Stimulated activated naive B cell treated with anti-CD40 and anti-IgM and Interleukin-4, amounts not matched to agents 10 μg/mL and 1 μg/mL and 100 μg/mL, for 72 hours (primary cell): ENCODE data around the gene FFAR2.
A peak's percentile ranks its signal among the peaks of the same experiment; 100 is the strongest.
"Not testable (repeated sequence)": the region's sequence is repeated elsewhere in the genome, so short reads cannot be mapped to it uniquely, and the experiment has no call there.

Experiments
- ATAC-seq, 2 donors: fragments of 150-1000 bp; cut with Tn5 transposase; replicated peaks; 2 replicates each; pipeline ENCODE4 v1.10.0; 2021; ENCODE audit warnings: moderate library complexity in 1 of 2
- DNase-seq: peaks from one replicate; pipeline ENCODE4 v3.0.0; 2021
- H3K27ac Mint-ChIP-seq: one replicate; pipeline ENCODE4 v1.8.0; 2022; ENCODE audit warnings: mild to moderate bottlenecking, mixed read lengths
- H3K27me3 Mint-ChIP-seq, 2 donors: one replicate each; pipeline ENCODE4 v1.8.0; 2022; ENCODE audit warnings: mixed read lengths in 2 of 2
- H3K36me3 Mint-ChIP-seq, 2 donors: one replicate each; pipeline ENCODE4 v1.8.0; 2022; ENCODE audit warnings: mixed read lengths in 2 of 2, mild to moderate bottlenecking in 1 of 2
- H3K4me1 Mint-ChIP-seq, 2 donors: one replicate each; pipeline ENCODE4 v1.8.0; 2022; ENCODE audit warnings: mixed read lengths in 2 of 2, mild to moderate bottlenecking in 1 of 2
- H3K4me3 Mint-ChIP-seq, 2 donors: one replicate each; pipeline ENCODE4 v1.8.0; 2022; ENCODE audit warnings: mild to moderate bottlenecking in 2 of 2, mixed read lengths in 2 of 2, moderate library complexity in 1 of 2
- H3K9me3 Mint-ChIP-seq, 2 donors: one replicate each; pipeline ENCODE4 v1.8.0; 2022; ENCODE audit warnings: mixed read lengths in 2 of 2, mild to moderate bottlenecking in 1 of 2

FFAR2 gene

GRCh38 chr19:35455616-35456201 is 7.7 kb downstream of the FFAR2 start:
- H3K9me3 Mint-ChIP-seq = no peaks in the 10 kb centered on the region
- H3K36me3 Mint-ChIP-seq = peaks cover 0 to 1% of the 10 kb centered on the region in 2 donors
- DNase-seq (no peak), ATAC-seq (no peak)
- no peaks in the 10 kb centered on the region for H3K27me3 Mint-ChIP-seq
- no peak overlapping the region for H3K27ac Mint-ChIP-seq
- H3K4me1 Mint-ChIP-seq = peaks cover 54 to 79% of the 10 kb centered on the region in 2 donors
- no peak overlapping the region for H3K4me3 Mint-ChIP-seq

- Mint-ChIP-seq H3K36me3 (peaks cover 0 to 2% of the 10 kb centered on the region in 2 donors), H3K4me1 (peaks cover 47 to 75% of the 10 kb centered on the region in 2 donors), H3K9me3 (no peaks in the 10 kb centered on the region), H3K27me3 (no peaks in the 10 kb centered on the region), H3K27ac (peak overlapping the region; percentile 21), H3K4me3 (peak overlapping the region; percentile 11 to 15)
- DNase-seq = no peak
- peak; percentile 41 to 45 for ATAC-seq
Measured at GRCh38 chr19:35457173-35457572, 9.1 kb downstream of the FFAR2 start.

DNA sequence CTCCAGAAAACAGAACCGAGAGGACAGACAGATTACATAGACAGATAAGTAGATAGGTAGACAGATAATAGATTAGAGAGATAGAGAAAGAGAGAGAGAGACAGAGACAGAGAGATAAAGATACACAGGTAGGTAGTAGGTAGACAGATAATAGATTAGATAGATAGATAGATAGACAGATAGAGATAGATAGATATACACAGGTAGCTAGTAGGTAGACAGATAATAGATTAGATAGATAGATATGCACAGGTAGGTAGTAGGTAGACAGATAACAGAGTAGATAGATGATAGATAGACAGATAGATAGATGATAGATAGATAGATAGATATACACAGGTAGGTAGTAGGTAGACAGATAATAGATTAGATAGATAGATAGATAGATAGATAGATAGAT is 10.1 kb downstream of the FFAR2 start:
- no peak for DNase-seq
- H3K4me3 Mint-ChIP-seq = peak overlapping the region; percentile 1 to 57
- no peaks in the 10 kb centered on the region for H3K27me3 Mint-ChIP-seq
- no peaks in the 10 kb centered on the region for H3K9me3 Mint-ChIP-seq
- ATAC-seq = no peak
- H3K4me1 Mint-ChIP-seq = peaks cover 55 to 79% of the 10 kb centered on the region in 2 donors
- H3K27ac Mint-ChIP-seq = peak overlapping the region; percentile 62
- peaks cover 0 to 2% of the 10 kb centered on the region in 2 donors for H3K36me3 Mint-ChIP-seq

DNA sequence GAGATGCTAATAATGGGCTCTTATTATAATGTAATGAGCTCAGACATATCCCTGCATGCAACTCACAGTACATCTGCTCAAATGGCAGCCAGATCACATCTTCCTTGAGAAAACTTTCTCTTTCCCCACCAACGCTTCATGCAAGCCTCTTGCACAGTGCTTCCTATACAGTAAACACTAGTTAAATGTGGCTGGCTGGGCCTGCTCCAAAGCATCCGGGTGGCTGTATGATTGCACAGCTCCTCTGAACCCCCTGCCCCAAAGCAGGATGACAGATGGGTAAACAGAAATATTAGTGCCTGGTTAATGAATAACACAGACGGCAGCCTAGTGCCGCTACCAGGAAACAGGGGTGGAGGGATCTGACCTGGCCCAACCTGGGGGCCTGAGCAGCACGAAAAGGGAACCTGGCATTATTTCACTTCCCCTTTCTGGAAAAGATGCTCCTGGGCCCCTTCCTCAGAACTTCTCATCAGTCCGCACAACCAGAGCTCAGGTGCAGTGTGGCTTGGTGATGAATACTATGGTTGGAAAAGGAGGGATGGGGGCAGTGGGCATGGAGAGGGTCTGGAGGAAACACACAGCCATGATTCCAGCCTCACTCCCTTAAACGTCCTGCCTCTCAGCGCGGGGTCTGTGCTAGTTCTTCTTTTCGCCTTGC is 10.8 kb downstream of the FFAR2 start:
- peak overlapping the region; percentile 65 to 71 for H3K4me3 Mint-ChIP-seq
- H3K27me3 Mint-ChIP-seq = no peaks in the 10 kb centered on the region
- H3K4me1 Mint-ChIP-seq = peaks cover 61 to 86% of the 10 kb centered on the region in 2 donors
- peak; percentile 62 to 69 for ATAC-seq
- peak overlapping the region; percentile 66 for H3K27ac Mint-ChIP-seq
- DNase-seq = peak; percentile 66
- H3K36me3 Mint-ChIP-seq = peaks cover 0 to 2% of the 10 kb centered on the region in 2 donors
- no peaks in the 10 kb centered on the region for H3K9me3 Mint-ChIP-seq

- Mint-ChIP-seq H3K27me3 (no peaks in the 10 kb centered on the region), H3K36me3 (peaks cover 0 to 2% of the 10 kb centered on the region in 2 donors), H3K27ac (peak overlapping the region; percentile 66), H3K4me3 (peak overlapping the region; percentile 65 to 71), H3K4me1 (peaks cover 63 to 85% of the 10 kb centered on the region in 2 donors), H3K9me3 (no peaks in the 10 kb centered on the region)
- ATAC-seq (no peak), DNase-seq (no peak)
Measured at GRCh38 chr19:35459414-35460082, 11.5 kb downstream of the FFAR2 start.

- peaks cover 66 to 86% of the 10 kb centered on the region in 2 donors for H3K4me1 Mint-ChIP-seq
- H3K27me3 Mint-ChIP-seq = no peaks in the 10 kb centered on the region
- no peaks in the 10 kb centered on the region for H3K9me3 Mint-ChIP-seq
- H3K4me3 Mint-ChIP-seq = peak overlapping the region; percentile 13 to 56
- peaks cover 0 to 2% of the 10 kb centered on the region in 2 donors for H3K36me3 Mint-ChIP-seq
- H3K27ac Mint-ChIP-seq = peak overlapping the region; percentile 57
- no peak for DNase-seq
- ATAC-seq = no peak
Measured at GRCh38 chr19:35460608-35461007, 12.6 kb downstream of the FFAR2 start.

- H3K4me1 Mint-ChIP-seq = peaks cover 61 to 82% of the 10 kb centered on the region in 2 donors
- no peak for ATAC-seq
- no peaks in the 10 kb centered on the region for H3K9me3 Mint-ChIP-seq
- peaks cover 0 to 2% of the 10 kb centered on the region in 2 donors for H3K36me3 Mint-ChIP-seq
- H3K27ac Mint-ChIP-seq = no peak overlapping the region
- no peaks in the 10 kb centered on the region for H3K27me3 Mint-ChIP-seq
- peak overlapping the region in 1 of 2 donors; percentile 13 for H3K4me3 Mint-ChIP-seq
- DNase-seq = no peak
Measured at GRCh38 chr19:35461060-35461459, 13.0 kb downstream of the FFAR2 start.

- not testable (repeated sequence) for H3K27me3 Mint-ChIP-seq, H3K36me3 Mint-ChIP-seq, H3K4me3 Mint-ChIP-seq, DNase-seq, H3K27ac Mint-ChIP-seq, ATAC-seq, H3K9me3 Mint-ChIP-seq
- H3K4me1 Mint-ChIP-seq = peaks cover 58 to 75% of the 10 kb centered on the region in 2 donors
Measured at GRCh38 chr19:35461788-35462187, 13.7 kb downstream of the FFAR2 start.

DNA sequence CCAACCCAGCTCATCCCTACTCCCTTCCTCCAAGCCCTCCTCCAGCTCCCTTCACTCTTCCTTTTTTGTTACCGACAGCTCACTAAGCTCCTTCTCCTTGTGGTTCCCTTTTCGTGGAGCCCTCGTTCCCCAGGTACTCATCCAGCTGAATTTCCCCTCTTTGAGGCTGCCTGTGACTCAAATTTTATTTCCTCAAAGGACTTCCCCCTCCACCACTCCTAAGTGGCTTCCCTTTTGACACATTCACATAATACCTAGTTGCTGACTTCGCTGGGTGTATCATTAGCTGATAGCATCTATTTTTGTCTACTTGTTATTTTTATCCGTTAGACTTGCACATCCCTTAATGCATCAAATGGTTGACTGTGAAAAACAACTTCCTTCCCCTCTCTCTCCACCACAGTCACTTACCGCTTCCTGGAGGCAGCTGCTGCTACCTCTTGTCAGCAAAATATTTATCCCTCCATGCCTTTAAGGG is 14.5 kb downstream of the FFAR2 start:
- Mint-ChIP-seq H3K9me3 (no peaks in the 10 kb centered on the region), H3K27ac (peak overlapping the region; percentile 72), H3K4me1 (peaks cover 51 to 67% of the 10 kb centered on the region in 2 donors), H3K4me3 (peak overlapping the region; percentile 46 to 67), H3K27me3 (no peaks in the 10 kb centered on the region), H3K36me3 (peaks cover 0 to 2% of the 10 kb centered on the region in 2 donors)
- peak; percentile 66 for DNase-seq
- peak; percentile 86 to 87 for ATAC-seq

GRCh38 chr19:35462956-35463355 is 14.9 kb downstream of the FFAR2 start:
- not testable (repeated sequence) for H3K27me3 Mint-ChIP-seq, ATAC-seq, DNase-seq, H3K27ac Mint-ChIP-seq, H3K9me3 Mint-ChIP-seq, H3K36me3 Mint-ChIP-seq
- H3K4me3 Mint-ChIP-seq = peak overlapping the region in 1 of 2 donors; percentile 67
- H3K4me1 Mint-ChIP-seq = peaks cover 49 to 66% of the 10 kb centered on the region in 2 donors

- peaks cover 26 to 37% of the 10 kb centered on the region in 2 donors for H3K4me1 Mint-ChIP-seq
- H3K27me3 Mint-ChIP-seq = no peaks in the 10 kb centered on the region
- no peaks in the 10 kb centered on the region for H3K9me3 Mint-ChIP-seq
- no peak overlapping the region for H3K4me3 Mint-ChIP-seq
- no peaks in the 10 kb centered on the region for H3K36me3 Mint-ChIP-seq
- no peak overlapping the region for H3K27ac Mint-ChIP-seq
- ATAC-seq = no peak
- no peak for DNase-seq
Measured at GRCh38 chr19:35466259-35466658, 18.2 kb downstream of the FFAR2 start.

GRCh38 chr19:35468637-35469036 is 20.6 kb downstream of the FFAR2 start:
- no peaks in the 10 kb centered on the region for H3K36me3 Mint-ChIP-seq
- no peaks in the 10 kb centered on the region for H3K27me3 Mint-ChIP-seq
- no peak overlapping the region for H3K4me3 Mint-ChIP-seq
- no peaks in the 10 kb centered on the region for H3K9me3 Mint-ChIP-seq
- no peak overlapping the region for H3K27ac Mint-ChIP-seq
- peaks cover 13 to 20% of the 10 kb centered on the region in 2 donors for H3K4me1 Mint-ChIP-seq
- peak; percentile 100 for ATAC-seq
- peak; percentile 70 for DNase-seq

- ATAC-seq (no peak), DNase-seq (no peak)
- Mint-ChIP-seq H3K36me3 (no peaks in the 10 kb centered on the region), H3K4me3 (no peak overlapping the region), H3K27ac (no peak overlapping the region), H3K27me3 (no peaks in the 10 kb centered on the region), H3K4me1 (peaks cover 8 to 11% of the 10 kb centered on the region in 2 donors), H3K9me3 (no peaks in the 10 kb centered on the region)
Measured at GRCh38 chr19:35470128-35470527, 22.1 kb downstream of the FFAR2 start.

GRCh38 chr19:35471075-35471474 is 23.0 kb downstream of the FFAR2 start:
- H3K36me3 Mint-ChIP-seq, ATAC-seq, H3K9me3 Mint-ChIP-seq, H3K4me3 Mint-ChIP-seq, H3K27me3 Mint-ChIP-seq, H3K4me1 Mint-ChIP-seq, DNase-seq, H3K27ac Mint-ChIP-seq: not testable (repeated sequence)
